MM.1S (cell line): Measurements from ENCODE around the gene ZNF474.

ENCODE experiments used
- DNase-seq: peaks from one replicate; pipeline ENCODE4 v3.0.0-alpha.2; 2015
- H2AFZ ChIP-seq: fragments of 300-600 bp; sonication (generic); 2 replicates; pipeline ENCODE4 v1.6.0; 2016; ENCODE audit warnings: antibody characterized with exemption, low read length
- H3F3A ChIP-seq: fragments of 300-600 bp; sonication (generic); 2 replicates; pipeline ENCODE4 v1.6.1; 2016; ENCODE audit warnings: mild to moderate bottlenecking, antibody characterized with exemption, low read length, moderate library complexity, mixed read lengths; ENCODE audit not compliant: insufficient read depth
- H3K27ac ChIP-seq: fragments of 300-600 bp; sonication (generic); 2 replicates; pipeline ENCODE4 v1.5.1; 2016; ENCODE audit warnings: mild to moderate bottlenecking, low read length
- H3K27me3 ChIP-seq: fragments of 300-600 bp; sonication (generic); replicated peaks from 2 replicates; pipeline ENCODE4 v1.6.0; 2016; ENCODE audit warnings: low read length; ENCODE audit not compliant: insufficient read depth
- H3K36me3 ChIP-seq: fragments of 300-600 bp; sonication (generic); replicated peaks from 2 replicates; pipeline ENCODE4 v1.6.1; 2016; ENCODE audit warnings: mild to moderate bottlenecking, low read length, mixed read lengths; ENCODE audit not compliant: insufficient read depth
- H3K4me1 ChIP-seq: fragments of 300-600 bp; sonication (generic); 2 replicates; pipeline ENCODE4 v1.6.1; 2016; ENCODE audit warnings: low read length, mixed read lengths
- H3K4me2 ChIP-seq: fragments of 300-600 bp; sonication (generic); 2 replicates; pipeline ENCODE4 v1.6.0; 2016; ENCODE audit warnings: low read depth, low read length
- H3K4me3 ChIP-seq: fragments of 300-600 bp; sonication (generic); 2 replicates; pipeline ENCODE4 v1.5.1; 2016; ENCODE audit warnings: low read length, mixed read lengths
- H3K79me2 ChIP-seq: fragments of 300-600 bp; sonication (generic); 2 replicates; pipeline ENCODE4 v1.6.1; 2016; ENCODE audit warnings: mixed run types, low read length, mixed read lengths
- H3K9ac ChIP-seq: fragments of 300-600 bp; sonication (generic); 2 replicates; pipeline ENCODE4 v1.6.1; 2016; ENCODE audit warnings: low read length, mixed read lengths
- H3K9me2 ChIP-seq: fragments of 300-600 bp; sonication (generic); replicated peaks from 2 replicates; pipeline ENCODE4 v1.6.1; 2016; ENCODE audit warnings: mild to moderate bottlenecking, low read length, mixed read lengths; ENCODE audit not compliant: insufficient read depth
- H3K9me3 ChIP-seq: fragments of 300-600 bp; sonication (generic); replicated peaks from 2 replicates; pipeline ENCODE4 v1.6.1; 2016; ENCODE audit warnings: mild to moderate bottlenecking, low read length, mixed read lengths; ENCODE audit not compliant: insufficient read depth
- H4K20me1 ChIP-seq: fragments of 300-600 bp; sonication (generic); 2 replicates; pipeline ENCODE4 v1.6.1; 2016; ENCODE audit warnings: mild to moderate bottlenecking, low read length, moderate library complexity, mixed read lengths; ENCODE audit not compliant: insufficient read depth
- CTCF ChIP-seq: fragments of 300-600 bp; sonication (generic); IDR thresholded peaks from 2 replicates; pipeline ENCODE4 v1.5.1; 2016; ENCODE audit warnings: antibody characterized with exemption, low read length, mixed read lengths
- EZH2 ChIP-seq: fragments of 300-600 bp; sonication (generic); optimal IDR thresholded peaks from 2 replicates; pipeline ENCODE3; 2017; ENCODE audit warnings: low read depth, mild to moderate bottlenecking, antibody characterized with exemption, low read length, mixed read lengths
- EZH2phosphoT487 ChIP-seq: fragments of 300-600 bp; sonication (generic); IDR thresholded peaks from 2 replicates; pipeline ENCODE4 v1.6.1; 2018; ENCODE audit warnings: antibody characterized with exemption, low read length

ZNF474 gene

GRCh38 chr5:122120957-122121356 is 8.4 kb upstream of the ZNF474 start:
- DNase-seq, result no peak
- Histone ChIP-seq H3K36me3 (no peaks in the 10 kb centered on the region), H3K9ac (no peak overlapping the region), H3K4me2 (no peak overlapping the region), H2AFZ (no peak overlapping the region), H3K9me3 (no peaks in the 10 kb centered on the region), H3K79me2 (no peaks in the 10 kb centered on the region), H3K27ac (no peak overlapping the region), H3K4me1 (no peaks in the 10 kb centered on the region), H3K4me3 (no peak overlapping the region), H3K9me2 (no peaks in the 10 kb centered on the region), H3K27me3 (no peaks in the 10 kb centered on the region), H3F3A (no peaks in the 10 kb centered on the region), H4K20me1 (no peaks in the 10 kb centered on the region)
- TF ChIP-seq EZH2phosphoT487 (no peak), CTCF (no peak), EZH2 (no peak)

GRCh38 chr5:122121479-122122465 is 7.6 kb upstream of the ZNF474 start:
- Histone ChIP-seq H3K4me1 (no peaks in the 10 kb centered on the region), H2AFZ (no peak overlapping the region), H3K27ac (no peak overlapping the region), H3K79me2 (no peaks in the 10 kb centered on the region), H3K4me2 (no peak overlapping the region), H3K36me3 (no peaks in the 10 kb centered on the region), H3K9ac (no peak overlapping the region), H3K4me3 (no peak overlapping the region), H3K9me2 (no peaks in the 10 kb centered on the region), H3K27me3 (no peaks in the 10 kb centered on the region), H3K9me3 (no peaks in the 10 kb centered on the region), H4K20me1 (no peaks in the 10 kb centered on the region), H3F3A (no peaks in the 10 kb centered on the region)
- TF ChIP-seq EZH2 (no peak), CTCF (no peak), EZH2phosphoT487 (no peak)
- DNase-seq, result no peak

- Histone ChIP-seq H2AFZ (no peak overlapping the region), H3K9me2 (no peaks in the 10 kb centered on the region), H3K27ac (no peak overlapping the region), H3K9ac (no peak overlapping the region), H3K27me3 (no peaks in the 10 kb centered on the region), H3K79me2 (no peaks in the 10 kb centered on the region), H3F3A (no peaks in the 10 kb centered on the region), H3K9me3 (no peaks in the 10 kb centered on the region), H3K4me1 (no peaks in the 10 kb centered on the region), H3K4me2 (no peak overlapping the region), H3K4me3 (no peak overlapping the region), H4K20me1 (no peaks in the 10 kb centered on the region), H3K36me3 (no peaks in the 10 kb centered on the region)
- no peak for DNase-seq
- no peak for TF ChIP-seq EZH2
- TF ChIP-seq EZH2phosphoT487, result no peak
- no peak for TF ChIP-seq CTCF
Measured at GRCh38 chr5:122124766-122125165, 4.6 kb upstream of the ZNF474 start.
